Panc1 (cell line): ENCODE results near the gene COL5A1. TPM values are rescaled to one million over a fixed set of nuclear protein-coding genes. Genes with fewer than 3 reads are reported as not detected.

ENCODE experiments used
- ATAC-seq: fragments of 200-7000 bp; cut with Tn5 transposase; 2 replicates; pipeline ENCODE4 v1.9.1; 2020; ENCODE audit warnings: mild to moderate bottlenecking, moderate library complexity
- BruUV-seq: library from RNA; stranded (reverse); fragments of 400-500 nt; replicated peaks from 2 replicates; lab custom pipeline; 2021; lab: Mats Ljungman, UMichigan
- CTCF ChIA-PET: fragments of 300-600 bp; sonication (Branson Sonifier 250); formaldehyde crosslinking; loops from one replicate; lab custom pipeline; 2022; ENCODE audit warnings: antibody characterized with exemption; lab: Charles Lee
- POLR2A ChIA-PET: fragments of 300-600 bp; sonication (Branson Sonifier 250); formaldehyde crosslinking; loops from one replicate; lab custom pipeline; 2022; ENCODE audit warnings: antibody characterized with exemption; lab: Charles Lee
- DNase-seq: peaks from one replicate; pipeline ENCODE4 v3.0.0-alpha.2; 2010; ENCODE audit warnings: low read depth, low spot score
- H3K27ac ChIP-seq: 2 replicates; pipeline ENCODE4 v1.5.1; 2011; ENCODE audit warnings: mild to moderate bottlenecking, low read length, inconsistent platforms
- H3K27me3 ChIP-seq: fragments of 200-500 bp; sonication (Bioruptor generic); 2 replicates; pipeline ENCODE4 v1.6.0; 2014; ENCODE audit warnings: low read length, inconsistent platforms; ENCODE audit not compliant: control insufficient read depth, insufficient read depth
- H3K36me3 ChIP-seq: fragments of 200-500 bp; sonication (Bioruptor generic); 2 replicates; pipeline ENCODE4 v1.5.1; 2014; ENCODE audit warnings: inconsistent platforms, mild to moderate bottlenecking, low read length, moderate library complexity; ENCODE audit not compliant: control insufficient read depth, insufficient read depth
- H3K4me1 ChIP-seq: 2 replicates; pipeline ENCODE4 v1.5.1; 2011; ENCODE audit warnings: inconsistent platforms, mild to moderate bottlenecking, low read length, moderate library complexity; ENCODE audit not compliant: control insufficient read depth, insufficient read depth
- H3K4me3 ChIP-seq, 2 experiments: 2 replicates each; pipeline ENCODE4 v1.5.1; 2011 to 2012; ENCODE audit warnings: low read depth in 2 of 2, low read length in 2 of 2, mild to moderate bottlenecking in 2 of 2, inconsistent platforms in 1 of 2, moderate library complexity in 1 of 2
- H3K9me3 ChIP-seq: fragments of 200-500 bp; sonication (Bioruptor generic); 2 replicates; pipeline ENCODE4 v1.5.1; 2014; ENCODE audit warnings: low read depth, mild to moderate bottlenecking, inconsistent platforms, low read length, moderate library complexity; ENCODE audit not compliant: control insufficient read depth, insufficient read depth
- CTCF ChIP-seq: fragments of 450-650 bp; IDR thresholded peaks from 2 replicates; pipeline ENCODE4 v1.5.1; 2017; ENCODE audit warnings: mild to moderate bottlenecking
- POLR2AphosphoS5 ChIP-seq: IDR thresholded peaks from 2 replicates; pipeline ENCODE4 v1.6.1; 2012; ENCODE audit warnings: mild to moderate bottlenecking, low read depth, low read length, moderate library complexity
- REST ChIP-seq, 2 experiments: IDR thresholded peaks; 2 replicates each; pipeline ENCODE4 v1.6.1; 2011 to 2012; ENCODE audit warnings: low read depth in 2 of 2, control low read depth in 1 of 2, low read length in 1 of 2, mild to moderate bottlenecking in 1 of 2, moderate library complexity in 1 of 2; ENCODE audit not compliant: insufficient read depth in 1 of 2
- SIN3A ChIP-seq: IDR thresholded peaks from 2 replicates; pipeline ENCODE4 v1.6.1; 2012; ENCODE audit warnings: low read depth, mild to moderate bottlenecking, low read length, moderate library complexity, borderline replicate concordance; ENCODE audit not compliant: insufficient read depth
- TCF7L2 ChIP-seq: IDR thresholded peaks from 2 replicates; pipeline ENCODE4 v1.6.1; 2011; ENCODE audit warnings: mild to moderate bottlenecking, low read depth, low read length, inconsistent platforms
- in situ Hi-C: cut with HindIII; loops from 2 replicates; pipeline ENCODE4 v1.10.0; 2016; ENCODE audit warnings: low sequenced_read_pairs, low pct_unique_long_range_greater_than_20kb
- intact Hi-C: fragments of 100-400 bp; cut with micrococcal nuclease; formaldehyde crosslinking; loops from one replicate; pipeline ENCODE4 v1.10.0; 2022; ENCODE audit not compliant: unreplicated experiment
- total RNA-seq: library from RNA; stranded (reverse); gene quantifications from one replicate; pipeline ENCODE4 v1.2.1, GENCODE V29; 2021; ENCODE audit not compliant: unreplicated experiment

COL5A1 gene
- total RNA-seq, 1 experiment from 2014 or later, result 5.7 TPM

- BruUV-seq, result no TSS peak
- intact Hi-C loops, result no loop called here
- Histone ChIP-seq H3K9me3 (no peaks in the 10 kb centered on the region), H3K27ac (no peak overlapping the region), H3K27me3 (no peaks in the 10 kb centered on the region), H3K4me1 (no peaks in the 10 kb centered on the region), H3K36me3 (no peaks in the 10 kb centered on the region), H3K4me3 (no peak overlapping the region)
- TF ChIP-seq REST (IDR thresholded peaks at IDR 0.05; ENCODE audit: insufficient read depth in 1 of 2, low read depth in 2 of 2, low read length in 1 of 2) (no peak), TCF7L2 (no peak), CTCF (no peak), POLR2AphosphoS5 (no peak), SIN3A (no peak)
- ATAC-seq (no peak), DNase-seq (no peak)
- POLR2A ChIA-PET, result interaction anchor here (0.7 kb wide), 1 partner anchor 273 kb away, joined by 6 read pairs; no protein-coding TSS in a partner anchor
- in situ Hi-C loops, result no loop called here
- CTCF ChIA-PET, result no interaction called here
Measured at GRCh38 chr9:134794663-134795370, 153.2 kb downstream of the COL5A1 start.

GRCh38 chr9:134795446-134795845, 153.8 kb downstream of the COL5A1 start:
- POLR2A ChIA-PET, result interaction anchor here (0.7 kb wide), 1 partner anchor 272 kb away, joined by 6 read pairs; no protein-coding TSS in a partner anchor
- in situ Hi-C loops, result no loop called here

GRCh38 chr9:134796882-134797281, 155.3 kb downstream of the COL5A1 start:
- no peaks in the 10 kb centered on the region for H3K36me3 ChIP-seq
- H3K27me3 ChIP-seq, result no peaks in the 10 kb centered on the region
- H3K4me1 ChIP-seq, result no peaks in the 10 kb centered on the region
- no peak overlapping the region for H3K27ac ChIP-seq
- CTCF ChIA-PET, result interaction anchor here (0.6 kb wide), 1 partner anchor 15 kb away, joined by 9 read pairs; no protein-coding TSS in a partner anchor
- no peak overlapping the region for H3K4me3 ChIP-seq
- DNase-seq, result no peak
- in situ Hi-C loops, result no loop called here
- intact Hi-C loops, result no loop called here
- no peaks in the 10 kb centered on the region for H3K9me3 ChIP-seq
- POLR2A ChIA-PET, result no interaction called here
- no TSS peak for BruUV-seq
- TF ChIP-seq POLR2AphosphoS5 (no peak), SIN3A (no peak), CTCF (no peak), REST (IDR thresholded peaks at IDR 0.05; ENCODE audit: insufficient read depth in 1 of 2, low read depth in 2 of 2, low read length in 1 of 2) (no peak), TCF7L2 (no peak)
- no peak for ATAC-seq

More at GRCh38 chr9:134795446-134795845, 153.8 kb downstream of the COL5A1 start:
- ATAC-seq (no peak), DNase-seq (no peak)
- no peaks in the 10 kb centered on the region for H3K4me1 ChIP-seq
- no peaks in the 10 kb centered on the region for H3K27me3 ChIP-seq
- CTCF ChIA-PET, result no interaction called here
- no TSS peak for BruUV-seq
- TF ChIP-seq POLR2AphosphoS5, result no peak
- TF ChIP-seq SIN3A, result no peak
- no peaks in the 10 kb centered on the region for H3K9me3 ChIP-seq
- no peak overlapping the region for H3K4me3 ChIP-seq
- intact Hi-C loops, result no loop called here
- H3K27ac ChIP-seq, result no peak overlapping the region
- H3K36me3 ChIP-seq, result no peaks in the 10 kb centered on the region
